KBM-7 (cell line): Measurements from ENCODE around the gene NEFH.

ENCODE experiments used
- DNase-seq: peaks from one replicate; pipeline ENCODE4 v3.0.0-alpha.2; 2015
- in situ Hi-C: fragments of 300-500 bp; cut with MboI; formaldehyde crosslinking; loops from 2 replicates; pipeline ENCODE4 v1.14.3; 2020; ENCODE audit warnings: low sequenced_read_pairs, low pct_unique_long_range_greater_than_20kb, mixed read lengths

The NEFH gene

GRCh38 chr22:29530716-29531115 lies 50.7 kb downstream of the NEFH start:
- no peak for DNase-seq
- in situ Hi-C loops = no loop called here

GRCh38 chr22:29531419-29531818 lies 51.4 kb downstream of the NEFH start:
- in situ Hi-C loops = no loop called here
- DNase-seq = no peak

GRCh38 chr22:29536411-29536810 lies 56.4 kb downstream of the NEFH start:
- in situ Hi-C loops = no loop called here
- DNase-seq = no peak

GRCh38 chr22:29539105-29539504 lies 59.1 kb downstream of the NEFH start:
- no peak for DNase-seq
- in situ Hi-C loops = no loop called here
